ENCODE results near the gene PPP1R36.

DNA sequence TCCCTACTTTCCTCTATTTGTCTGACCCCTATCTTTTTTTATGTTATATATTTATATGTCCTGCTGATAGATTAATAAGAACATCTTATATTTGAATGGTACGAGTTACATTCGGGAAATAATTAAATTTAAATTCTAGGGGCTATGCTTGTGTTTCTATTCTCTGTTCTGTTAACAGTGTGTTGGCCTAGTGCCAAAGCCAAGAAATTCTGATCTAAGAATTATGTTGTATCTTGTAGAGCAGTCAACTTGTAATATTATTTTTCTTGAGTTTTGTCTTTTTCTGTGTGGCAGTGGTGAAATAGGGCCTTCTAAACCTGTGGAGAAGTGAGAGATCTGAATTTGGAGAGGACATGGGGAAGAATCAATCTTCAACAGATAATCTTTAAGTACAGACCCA lies 18.2 kb upstream of the PPP1R36 start:
- TF ChIP-seq, protein P1, sequence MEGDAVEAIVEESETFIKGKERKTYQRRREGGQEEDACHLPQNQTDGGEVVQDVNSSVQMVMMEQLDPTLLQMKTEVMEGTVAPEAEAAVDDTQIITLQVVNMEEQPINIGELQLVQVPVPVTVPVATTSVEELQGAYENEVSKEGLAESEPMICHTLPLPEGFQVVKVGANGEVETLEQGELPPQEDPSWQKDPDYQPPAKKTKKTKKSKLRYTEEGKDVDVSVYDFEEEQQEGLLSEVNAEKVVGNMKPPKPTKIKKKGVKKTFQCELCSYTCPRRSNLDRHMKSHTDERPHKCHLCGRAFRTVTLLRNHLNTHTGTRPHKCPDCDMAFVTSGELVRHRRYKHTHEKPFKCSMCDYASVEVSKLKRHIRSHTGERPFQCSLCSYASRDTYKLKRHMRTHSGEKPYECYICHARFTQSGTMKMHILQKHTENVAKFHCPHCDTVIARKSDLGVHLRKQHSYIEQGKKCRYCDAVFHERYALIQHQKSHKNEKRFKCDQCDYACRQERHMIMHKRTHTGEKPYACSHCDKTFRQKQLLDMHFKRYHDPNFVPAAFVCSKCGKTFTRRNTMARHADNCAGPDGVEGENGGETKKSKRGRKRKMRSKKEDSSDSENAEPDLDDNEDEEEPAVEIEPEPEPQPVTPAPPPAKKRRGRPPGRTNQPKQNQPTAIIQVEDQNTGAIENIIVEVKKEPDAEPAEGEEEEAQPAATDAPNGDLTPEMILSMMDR (conservative IDR thresholded peaks at IDR 0.05; ENCODE audit: low read depth, low read length): no peak
- TF ChIP-seq EZH2 (IDR thresholded peaks at IDR 0.05; ENCODE audit: borderline replicate concordance, low read depth, low read length, poor library complexity, severe bottlenecking): no peak

Data from A673 (cell line).